NB4 (cell line): ENCODE data around the gene ABCB4.

Experiments used
- MYC ChIP-seq: IDR thresholded peaks from 2 replicates; pipeline ENCODE4 v1.6.1; 2011; ENCODE audit warnings: low read depth, low read length
- TF ChIP-seq, protein P1 (sequence below): IDR thresholded peaks from one replicate; pipeline ENCODE4 v1.5.1; 2012; ENCODE audit warnings: low read depth, low read length
- TF ChIP-seq, protein P2 (sequence below): IDR thresholded peaks from 2 replicates; pipeline ENCODE4 v1.6.1; 2011; ENCODE audit warnings: low read depth, low read length

DNA sequence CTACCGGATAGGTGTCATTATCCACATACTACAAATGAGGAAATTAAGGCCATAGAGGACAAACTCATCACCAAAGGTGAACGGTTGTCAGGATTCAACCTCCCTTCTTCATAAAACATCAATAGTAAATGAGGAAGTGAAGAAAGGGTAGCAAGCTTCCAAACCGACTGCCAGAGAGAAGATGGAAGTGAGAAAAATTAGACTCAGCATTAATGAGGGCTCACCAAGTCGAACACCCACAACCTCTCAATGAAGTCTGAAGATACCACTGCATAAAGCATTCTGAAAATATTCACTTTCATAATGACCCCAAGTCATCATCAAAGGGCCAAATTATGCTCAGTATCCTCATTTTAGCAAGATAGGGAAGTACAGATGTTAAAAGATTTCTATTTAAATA, 29.6 kb downstream of the ABCB4 start:
- TF ChIP-seq, protein P1, sequence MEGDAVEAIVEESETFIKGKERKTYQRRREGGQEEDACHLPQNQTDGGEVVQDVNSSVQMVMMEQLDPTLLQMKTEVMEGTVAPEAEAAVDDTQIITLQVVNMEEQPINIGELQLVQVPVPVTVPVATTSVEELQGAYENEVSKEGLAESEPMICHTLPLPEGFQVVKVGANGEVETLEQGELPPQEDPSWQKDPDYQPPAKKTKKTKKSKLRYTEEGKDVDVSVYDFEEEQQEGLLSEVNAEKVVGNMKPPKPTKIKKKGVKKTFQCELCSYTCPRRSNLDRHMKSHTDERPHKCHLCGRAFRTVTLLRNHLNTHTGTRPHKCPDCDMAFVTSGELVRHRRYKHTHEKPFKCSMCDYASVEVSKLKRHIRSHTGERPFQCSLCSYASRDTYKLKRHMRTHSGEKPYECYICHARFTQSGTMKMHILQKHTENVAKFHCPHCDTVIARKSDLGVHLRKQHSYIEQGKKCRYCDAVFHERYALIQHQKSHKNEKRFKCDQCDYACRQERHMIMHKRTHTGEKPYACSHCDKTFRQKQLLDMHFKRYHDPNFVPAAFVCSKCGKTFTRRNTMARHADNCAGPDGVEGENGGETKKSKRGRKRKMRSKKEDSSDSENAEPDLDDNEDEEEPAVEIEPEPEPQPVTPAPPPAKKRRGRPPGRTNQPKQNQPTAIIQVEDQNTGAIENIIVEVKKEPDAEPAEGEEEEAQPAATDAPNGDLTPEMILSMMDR = no peak
- no peak for TF ChIP-seq MYC
- TF ChIP-seq, protein P2, sequence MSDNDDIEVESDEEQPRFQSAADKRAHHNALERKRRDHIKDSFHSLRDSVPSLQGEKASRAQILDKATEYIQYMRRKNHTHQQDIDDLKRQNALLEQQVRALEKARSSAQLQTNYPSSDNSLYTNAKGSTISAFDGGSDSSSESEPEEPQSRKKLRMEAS = no peak
